GM21786 (cell line): Measurements from ENCODE around the gene OR52E8.

Source experiments
- ATAC-seq: cut with Tn5 transposase; IDR thresholded peaks from one replicate; pipeline ENCODE4 v1.9.1; 2021; ENCODE audit not compliant: unreplicated experiment

Gene OR52E8

GRCh38 chr11:5857590-5857989, at the start of gene OR52E8:
TSS of gene OR52E8 (minus strand) at chr11:5857690. CDS start at chr11:5857690, 0 bp downstream.
- ATAC-seq, result no peak

- no peak for ATAC-seq
These were observed 42.0 kb upstream of the OR52E8 start for GRCh38 chr11:5899534-5899933.

- ATAC-seq, result no peak
These were observed 35.4 kb upstream of the OR52E8 start, which contains the start of gene OR52E5 for GRCh38 chr11:5892908-5893307. TSS of gene OR52E5 (plus strand) at chr11:5893208. CDS start at chr11:5900777, 7,569 bp downstream.

- no peak for ATAC-seq
These were observed 33.8 kb upstream of the OR52E8 start for GRCh38 chr11:5891216-5891800.

- no peak for ATAC-seq
These were observed 30.2 kb upstream of the OR52E8 start for GRCh38 chr11:5887661-5888060.

GRCh38 chr11:5887172-5887571, 29.7 kb upstream of the OR52E8 start:
- no peak for ATAC-seq

- ATAC-seq, result no peak
These were observed 24.3 kb upstream of the OR52E8 start for GRCh38 chr11:5881756-5882155.

GRCh38 chr11:5880329-5880728, 22.8 kb upstream of the OR52E8 start, which contains the start of gene OR52E4:
TSS of gene OR52E4 (plus strand) at chr11:5880629. CDS start at chr11:5884293, 3,664 bp downstream.
- ATAC-seq, result no peak

- ATAC-seq, result no peak
These were observed 21.1 kb upstream of the OR52E8 start for GRCh38 chr11:5878564-5878963.

- no peak for ATAC-seq
These were observed 8.3 kb upstream of the OR52E8 start for GRCh38 chr11:5865826-5866225.

- no peak for ATAC-seq
These were observed 6.5 kb downstream of the OR52E8 start for GRCh38 chr11:5851002-5851401.

GRCh38 chr11:5847711-5848110, 9.8 kb downstream of the OR52E8 start:
- ATAC-seq, result no peak

- ATAC-seq, result no peak
These were observed 10.8 kb downstream of the OR52E8 start for GRCh38 chr11:5846701-5847100.

GRCh38 chr11:5841797-5842196, 15.7 kb downstream of the OR52E8 start, which contains the start of gene OR52E6:
TSS of gene OR52E6 (minus strand) at chr11:5841897. CDS start at chr11:5841897, 0 bp downstream.
- ATAC-seq, result no peak

GRCh38 chr11:5837695-5838094, 19.8 kb downstream of the OR52E8 start:
- no peak for ATAC-seq

- no peak for ATAC-seq
These were observed 24.0 kb downstream of the OR52E8 start for GRCh38 chr11:5833446-5833845.

GRCh38 chr11:5831196-5831829, 26.2 kb downstream of the OR52E8 start:
- no peak for ATAC-seq

- ATAC-seq, result peak; percentile 71
These were observed 39.1 kb downstream of the OR52E8 start for GRCh38 chr11:5818245-5818886.

- no peak for ATAC-seq
These were observed 42.0 kb downstream of the OR52E8 start for GRCh38 chr11:5815534-5815933.

GRCh38 chr11:5809905-5810795, 47.3 kb downstream of the OR52E8 start:
- no peak for ATAC-seq

- peak; percentile 41 for ATAC-seq
These were observed 48.4 kb downstream of the OR52E8 start for GRCh38 chr11:5809122-5809519.
